A172 (cell line): ENCODE measurements around the gene BBX. TPM values are rescaled to one million over a fixed set of nuclear protein-coding genes. Genes with fewer than 3 reads are reported as not detected.

ENCODE experiments used
- DNase-seq: peaks from one replicate; pipeline ENCODE4 v3.0.0-alpha.2; 2015; ENCODE audit warnings: low spot score
- total RNA-seq: library from RNA; depleted of rRNA; stranded (reverse); fragments of >200 nt; shearing (Covaris generic); gene quantifications from 2 replicates; pipeline ENCODE4 v1.2.3, GENCODE V29; 2014

BBX gene
- total RNA-seq, 1 experiment from 2014 or later, result 63.2 TPM

GRCh38 chr3:107740992-107741896 lies 218.5 kb downstream of the BBX start:
- peak; percentile 7 for DNase-seq

GRCh38 chr3:107745354-107745753 lies 222.6 kb downstream of the BBX start:
- no peak for DNase-seq

GRCh38 chr3:107752202-107752990 lies 229.6 kb downstream of the BBX start:
- DNase-seq, result peak; percentile 10

- DNase-seq, result peak; percentile 50
These were observed 230.7 kb downstream of the BBX start for GRCh38 chr3:107753494-107753893.

GRCh38 chr3:107753976-107754375 lies 231.2 kb downstream of the BBX start:
- no peak for DNase-seq

GRCh38 chr3:107756649-107757048 lies 233.9 kb downstream of the BBX start:
- DNase-seq, result no peak

GRCh38 chr3:107757140-107757539 lies 234.4 kb downstream of the BBX start:
- no peak for DNase-seq

- DNase-seq, result no peak
These were observed 237.4 kb downstream of the BBX start for GRCh38 chr3:107760144-107760543.

GRCh38 chr3:107761391-107761790 lies 238.6 kb downstream of the BBX start:
- no peak for DNase-seq

- DNase-seq, result no peak
These were observed 242.8 kb downstream of the BBX start for GRCh38 chr3:107765524-107765923.

- DNase-seq, result no peak
These were observed 245.3 kb downstream of the BBX start for GRCh38 chr3:107767897-107768605.

GRCh38 chr3:107769882-107770281 lies 247.1 kb downstream of the BBX start:
- DNase-seq, result no peak

GRCh38 chr3:107772016-107772415 lies 249.3 kb downstream of the BBX start:
- no peak for DNase-seq

- DNase-seq, result no peak
These were observed 253.2 kb downstream of the BBX start for GRCh38 chr3:107775974-107776373.

GRCh38 chr3:107781253-107781652 lies 258.5 kb downstream of the BBX start:
- no peak for DNase-seq

- no peak for DNase-seq
These were observed 259.3 kb downstream of the BBX start for GRCh38 chr3:107782054-107782453.

GRCh38 chr3:107790612-107791011 lies 267.9 kb downstream of the BBX start:
- no peak for DNase-seq

GRCh38 chr3:107791027-107791426 lies 268.3 kb downstream of the BBX start:
- no peak for DNase-seq

- no peak for DNase-seq
These were observed 268.7 kb downstream of the BBX start for GRCh38 chr3:107791450-107791849.

GRCh38 chr3:107794664-107795443 lies 272.1 kb downstream of the BBX start:
- DNase-seq, result no peak

GRCh38 chr3:107795514-107796094 lies 272.8 kb downstream of the BBX start:
- no peak for DNase-seq
